ENCODE measurements around the gene ACTL8.

DNA sequence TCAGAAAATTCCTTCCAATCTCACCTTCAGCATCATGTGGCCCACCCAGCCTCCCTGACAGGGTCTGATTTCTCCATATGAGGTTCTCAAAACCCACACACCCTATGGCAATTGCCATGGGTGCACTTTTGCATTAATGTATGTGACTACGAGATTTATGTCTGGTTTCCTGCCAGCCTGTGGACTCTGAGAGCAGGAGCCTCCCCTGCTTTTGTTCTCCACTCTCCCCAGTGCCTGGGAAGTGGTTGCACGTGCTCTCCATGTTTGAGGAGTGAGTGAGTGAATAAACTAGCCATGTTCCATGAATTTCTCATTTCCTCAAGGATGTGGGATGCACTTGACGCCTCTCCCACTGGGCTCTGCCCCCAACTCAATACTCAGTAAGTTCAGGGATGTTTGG lies 91.2 kb downstream of the ACTL8 start:
- TF ChIP-seq, protein P1, sequence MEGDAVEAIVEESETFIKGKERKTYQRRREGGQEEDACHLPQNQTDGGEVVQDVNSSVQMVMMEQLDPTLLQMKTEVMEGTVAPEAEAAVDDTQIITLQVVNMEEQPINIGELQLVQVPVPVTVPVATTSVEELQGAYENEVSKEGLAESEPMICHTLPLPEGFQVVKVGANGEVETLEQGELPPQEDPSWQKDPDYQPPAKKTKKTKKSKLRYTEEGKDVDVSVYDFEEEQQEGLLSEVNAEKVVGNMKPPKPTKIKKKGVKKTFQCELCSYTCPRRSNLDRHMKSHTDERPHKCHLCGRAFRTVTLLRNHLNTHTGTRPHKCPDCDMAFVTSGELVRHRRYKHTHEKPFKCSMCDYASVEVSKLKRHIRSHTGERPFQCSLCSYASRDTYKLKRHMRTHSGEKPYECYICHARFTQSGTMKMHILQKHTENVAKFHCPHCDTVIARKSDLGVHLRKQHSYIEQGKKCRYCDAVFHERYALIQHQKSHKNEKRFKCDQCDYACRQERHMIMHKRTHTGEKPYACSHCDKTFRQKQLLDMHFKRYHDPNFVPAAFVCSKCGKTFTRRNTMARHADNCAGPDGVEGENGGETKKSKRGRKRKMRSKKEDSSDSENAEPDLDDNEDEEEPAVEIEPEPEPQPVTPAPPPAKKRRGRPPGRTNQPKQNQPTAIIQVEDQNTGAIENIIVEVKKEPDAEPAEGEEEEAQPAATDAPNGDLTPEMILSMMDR (IDR thresholded peaks at IDR 0.05; ENCODE audit: low read length) = no peak
- no peak for TF ChIP-seq EZH2 (optimal IDR thresholded peaks at IDR 0.05; ENCODE audit: low read depth, low read length)
- no peak for TF ChIP-seq EZH2phosphoT487 (IDR thresholded peaks at IDR 0.05; ENCODE audit: low read length)
